HS-27A (cell line): ENCODE data around the gene ARMH4.

Experiments used
- DNase-seq: peaks from one replicate; pipeline ENCODE4 v3.0.0-alpha.2; 2012; ENCODE audit warnings: low read depth, missing footprints

ARMH4 gene

DNA sequence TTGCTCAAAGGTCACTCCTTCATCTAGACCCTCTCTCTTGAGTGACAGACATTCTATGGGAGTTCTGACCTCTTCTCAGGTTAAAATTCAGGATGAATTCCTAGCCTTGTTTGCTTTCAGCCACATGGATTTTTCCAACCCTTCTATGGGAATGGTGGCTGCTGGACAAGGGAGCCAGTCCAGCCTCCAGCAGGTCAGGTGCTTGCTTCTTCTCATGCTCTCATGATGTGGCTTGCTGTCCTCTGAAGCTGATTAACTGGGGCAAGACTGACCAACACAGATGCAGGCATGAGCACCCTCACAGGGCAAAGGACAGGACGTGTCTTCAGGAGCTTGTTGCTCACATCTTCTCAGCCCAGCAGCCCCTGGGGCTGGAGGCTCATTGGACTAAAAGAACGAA, 188.9 kb downstream of the ARMH4 start:
- no peak for DNase-seq

DNA sequence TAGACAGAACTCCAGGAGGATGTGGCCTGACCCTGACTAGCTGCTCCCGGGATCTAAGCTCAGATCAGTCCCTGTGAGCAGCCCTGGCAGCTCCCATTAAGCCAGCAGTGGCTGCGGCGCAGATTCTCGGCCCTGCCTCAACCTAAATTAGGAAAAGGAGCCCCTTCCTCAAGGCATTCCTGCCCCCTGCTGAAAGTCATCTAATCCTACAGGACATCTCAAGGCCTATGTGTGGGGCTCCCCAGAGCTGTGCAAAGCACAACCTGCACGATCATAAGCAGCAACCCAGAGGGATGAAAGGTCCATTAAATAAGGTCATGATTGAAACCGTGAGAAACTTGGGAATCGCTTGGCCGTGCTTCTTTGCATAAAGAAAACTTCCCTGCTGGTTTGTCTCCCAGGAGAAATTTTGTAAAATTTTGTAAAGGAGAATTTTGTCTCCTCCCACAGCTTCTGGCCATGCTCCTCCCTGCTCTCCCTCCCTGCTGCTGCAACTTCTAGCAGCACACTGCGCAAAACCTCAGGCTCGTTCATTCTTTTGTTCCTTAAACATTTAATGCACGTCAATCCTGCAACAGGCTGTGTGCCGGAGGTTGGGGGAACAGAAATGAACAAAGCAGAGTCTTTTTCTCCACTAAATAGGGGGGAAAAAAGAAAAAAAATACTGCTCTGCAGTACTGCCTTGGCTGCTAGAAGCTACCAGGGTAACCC, 189.5 kb downstream of the ARMH4 start:
- DNase-seq = no peak

DNA sequence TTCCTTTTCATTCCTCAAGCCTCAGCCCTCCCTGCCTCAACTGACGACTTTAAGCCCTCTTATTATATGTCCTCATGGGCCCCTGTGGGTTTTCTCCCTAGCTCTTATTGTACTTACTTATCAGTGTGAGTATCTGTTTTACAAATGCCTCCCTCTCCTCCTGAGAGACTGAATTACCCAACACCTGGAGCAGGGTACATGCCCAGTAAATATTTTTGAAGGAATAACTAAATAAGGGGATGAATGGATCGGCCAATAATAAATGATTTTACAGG, 190.3 kb downstream of the ARMH4 start:
- DNase-seq = no peak

DNA sequence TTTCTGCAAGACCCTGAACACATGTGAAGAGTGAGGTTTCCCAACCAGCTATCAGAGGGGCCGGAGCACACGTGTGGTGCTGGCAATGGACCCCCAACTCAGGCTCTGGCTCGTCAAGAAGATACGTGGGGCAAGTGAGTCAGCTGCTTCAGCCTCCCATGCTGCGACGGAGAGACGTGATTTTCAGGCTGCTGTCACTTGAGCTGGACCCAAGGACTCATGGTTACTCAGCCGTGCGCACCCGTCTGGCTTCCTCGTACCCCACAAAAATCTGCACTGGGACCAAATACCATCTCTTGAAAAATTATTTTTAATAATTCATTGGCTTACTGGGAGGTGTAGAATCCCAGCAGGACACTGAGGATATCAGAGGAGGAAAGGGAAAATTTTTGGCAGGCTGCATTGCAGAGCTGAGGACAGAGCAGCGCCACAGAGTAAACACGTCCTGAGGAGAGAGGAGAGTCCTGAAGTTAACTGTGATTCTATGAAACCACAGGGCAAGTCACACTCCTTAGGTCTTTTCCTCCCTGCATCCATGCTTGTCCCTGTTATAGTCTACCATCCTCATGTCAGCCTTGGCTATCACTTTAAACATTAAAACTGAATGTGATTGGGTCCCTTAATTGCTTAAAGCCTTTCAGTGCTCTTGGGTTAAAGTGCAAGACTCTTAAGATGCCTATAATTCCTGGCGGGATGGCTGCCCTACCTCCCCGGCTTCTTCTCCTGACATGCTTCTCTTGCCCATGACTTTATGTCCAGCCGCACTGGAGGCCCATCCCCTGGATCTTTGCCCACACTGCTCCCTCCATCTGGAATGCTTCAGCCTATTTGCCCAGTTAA, 190.8 kb downstream of the ARMH4 start:
- no peak for DNase-seq

DNA sequence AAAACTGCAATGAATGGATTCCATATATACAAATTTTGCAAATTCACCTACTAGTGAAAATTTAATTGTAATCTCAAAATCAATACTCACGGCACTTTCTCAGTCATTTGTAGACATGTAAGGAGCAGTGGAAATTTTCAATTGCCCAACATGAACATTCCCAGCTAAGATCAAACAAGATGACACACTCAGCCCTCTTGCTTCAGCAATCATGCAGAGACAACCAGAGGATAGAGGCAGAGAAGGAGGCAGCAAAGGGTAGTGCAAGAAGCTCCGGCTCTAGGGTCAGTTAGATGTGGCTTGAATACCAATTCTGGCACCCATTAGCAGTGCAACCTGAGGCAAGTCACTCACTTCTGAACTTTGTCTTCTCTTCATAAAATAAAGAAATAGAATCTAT, 194.6 kb downstream of the ARMH4 start:
- no peak for DNase-seq
